SKM-1 treated with dmso at 0.1 percent for 144 hours (cell line): Measurements from ENCODE around the gene ZBTB46.
A peak's percentile ranks its signal among the peaks of the same experiment; 100 is the strongest.

Experiments used
- DNase-seq: peaks from one replicate; lab custom pipeline; 2025; ENCODE audit not compliant: unreplicated experiment; lab: John Stamatoyannopoulos, UW

Gene ZBTB46

GRCh38 chr20:63839620-63840019 is 8.6 kb upstream of the ZBTB46 start:
- no peak for DNase-seq

- DNase-seq: no peak
Measured at GRCh38 chr20:63837479-63837878, 6.4 kb upstream of the ZBTB46 start.

- DNase-seq: no peak
Measured at GRCh38 chr20:63836458-63837344, 5.6 kb upstream of the ZBTB46 start.

GRCh38 chr20:63835021-63835858 is 4.2 kb upstream of the ZBTB46 start:
- DNase-seq: no peak

GRCh38 chr20:63834491-63834880 is 3.4 kb upstream of the ZBTB46 start:
- DNase-seq: no peak

GRCh38 chr20:63833776-63834490 is 2.9 kb upstream of the ZBTB46 start:
- DNase-seq: no peak

- DNase-seq: no peak
Measured at GRCh38 chr20:63831993-63832686, 1.1 kb upstream of the ZBTB46 start.

GRCh38 chr20:63831646-63831992 is 555 bp upstream of the ZBTB46 start:
- no peak for DNase-seq

- DNase-seq: no peak
Measured at GRCh38 chr20:63829945-63830835, 874 bp downstream of the ZBTB46 start.

GRCh38 chr20:63829603-63829944 is 1.5 kb downstream of the ZBTB46 start:
- DNase-seq: no peak

GRCh38 chr20:63828951-63829350 is 2.1 kb downstream of the ZBTB46 start:
- no peak for DNase-seq

- no peak for DNase-seq
Measured at GRCh38 chr20:63828545-63828944, 2.5 kb downstream of the ZBTB46 start.

- DNase-seq: no peak
Measured at GRCh38 chr20:63828124-63828523, 2.9 kb downstream of the ZBTB46 start.

- DNase-seq: no peak
Measured at GRCh38 chr20:63826753-63827152, 4.3 kb downstream of the ZBTB46 start.

GRCh38 chr20:63825331-63826118 is 5.5 kb downstream of the ZBTB46 start:
- DNase-seq: no peak

GRCh38 chr20:63823691-63824311 is 7.3 kb downstream of the ZBTB46 start:
- no peak for DNase-seq

- DNase-seq: peak; percentile 21
Measured at GRCh38 chr20:63822276-63822696, 8.8 kb downstream of the ZBTB46 start.

- peak; percentile 36 for DNase-seq
Measured at GRCh38 chr20:63821811-63822210, 9.3 kb downstream of the ZBTB46 start.
